Muscle layer of duodenum (tissue), 2 donors: ENCODE results near the gene B3GNT8.

Experiments used
- H3K27ac ChIP-seq: one replicate; pipeline ENCODE4 v1.7.0; 2013; ENCODE audit warnings: mild to moderate bottlenecking, low read length
- H3K27me3 ChIP-seq: one replicate; pipeline ENCODE4 v1.7.0; 2013; ENCODE audit warnings: low read depth, mild to moderate bottlenecking, control low read depth, low read length
- H3K36me3 ChIP-seq, 2 donors: one replicate each; pipeline ENCODE4 v1.7.0; 2013; ENCODE audit warnings: low read length in 2 of 2, control low read depth in 1 of 2, mild to moderate bottlenecking in 1 of 2; ENCODE audit not compliant: insufficient read depth in 2 of 2, control insufficient read depth in 1 of 2
- H3K4me1 ChIP-seq, 2 donors: one replicate each; pipeline ENCODE4 v1.7.0; 2013; ENCODE audit warnings: low read length in 2 of 2, mild to moderate bottlenecking in 2 of 2, control low read depth in 1 of 2, moderate library complexity in 1 of 2; ENCODE audit not compliant: insufficient read depth in 2 of 2, control insufficient read depth in 1 of 2
- H3K4me3 ChIP-seq, 2 donors: one replicate each; pipeline ENCODE4 v1.7.0; 2013; ENCODE audit warnings: low read length in 2 of 2, low read depth in 1 of 2, mild to moderate bottlenecking in 1 of 2
- H3K9me3 ChIP-seq, 2 donors: one replicate each; pipeline ENCODE4 v1.7.0; 2013; ENCODE audit warnings: low read length in 2 of 2, control low read depth in 1 of 2, mild to moderate bottlenecking in 1 of 2; ENCODE audit not compliant: control insufficient read depth in 1 of 2
- donor health status: healthy.

B3GNT8 gene

GRCh38 chr19:41422955-41423354 lies 4.2 kb downstream of the B3GNT8 start:
- Histone ChIP-seq H3K27ac (no peak overlapping the region), H3K9me3 (no peaks in the 10 kb centered on the region), H3K4me3 (no peak overlapping the region), H3K27me3 (no peaks in the 10 kb centered on the region), H3K36me3 (peaks cover 22 to 68% of the 10 kb centered on the region in 2 donors), H3K4me1 (peaks cover 4 to 41% of the 10 kb centered on the region in 2 donors)

GRCh38 chr19:41422456-41422855 lies 4.7 kb downstream of the B3GNT8 start:
- Histone ChIP-seq H3K27ac (no peak overlapping the region), H3K27me3 (no peaks in the 10 kb centered on the region), H3K4me1 (peaks cover 4 to 37% of the 10 kb centered on the region in 2 donors), H3K4me3 (no peak overlapping the region), H3K36me3 (peaks cover 22 to 69% of the 10 kb centered on the region in 2 donors), H3K9me3 (no peaks in the 10 kb centered on the region)

DNA sequence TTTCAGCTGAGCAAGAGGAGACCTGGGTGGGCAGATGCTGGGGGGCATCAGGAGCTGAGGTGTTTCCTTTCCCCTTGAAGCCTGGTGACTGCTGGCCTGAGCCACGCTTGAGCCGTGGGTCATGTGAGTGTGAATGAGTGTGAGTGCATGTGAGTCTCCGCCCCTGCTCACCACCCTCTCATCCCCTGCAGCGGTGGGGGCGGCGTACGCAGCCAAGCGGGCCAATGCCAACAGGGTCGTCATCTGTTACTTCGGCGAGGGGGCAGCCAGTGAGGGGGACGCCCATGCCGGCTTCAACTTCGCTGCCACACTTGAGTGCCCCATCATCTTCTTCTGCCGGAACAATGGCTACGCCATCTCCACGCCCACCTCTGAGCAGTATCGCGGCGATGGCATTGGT lies 5.2 kb downstream of the B3GNT8 start:
- H3K4me1 ChIP-seq = peaks cover 3 to 35% of the 10 kb centered on the region in 2 donors
- H3K36me3 ChIP-seq = peaks cover 22 to 73% of the 10 kb centered on the region in 2 donors
- H3K4me3 ChIP-seq = no peak overlapping the region
- H3K27me3 ChIP-seq = no peaks in the 10 kb centered on the region
- H3K27ac ChIP-seq = no peak overlapping the region
- no peaks in the 10 kb centered on the region for H3K9me3 ChIP-seq

- Histone ChIP-seq H3K4me1 (peaks cover 0 to 29% of the 10 kb centered on the region in 2 donors), H3K9me3 (no peaks in the 10 kb centered on the region), H3K27ac (peak overlapping the region; percentile 12), H3K27me3 (no peaks in the 10 kb centered on the region), H3K4me3 (no peak overlapping the region), H3K36me3 (peaks cover 23 to 80% of the 10 kb centered on the region in 2 donors)
Measured at GRCh38 chr19:41421314-41421713, 5.9 kb downstream of the B3GNT8 start.

- Histone ChIP-seq H3K36me3 (peaks cover 28 to 82% of the 10 kb centered on the region in 2 donors), H3K27ac (peak overlapping the region; percentile 12), H3K27me3 (no peaks in the 10 kb centered on the region), H3K9me3 (no peaks in the 10 kb centered on the region), H3K4me3 (no peak overlapping the region), H3K4me1 (peaks cover 0 to 19% of the 10 kb centered on the region in 2 donors)
Measured at GRCh38 chr19:41420101-41420880, 6.9 kb downstream of the B3GNT8 start.

GRCh38 chr19:41416194-41416674 lies 10.9 kb downstream of the B3GNT8 start:
- H3K36me3 ChIP-seq = peaks cover 39 to 83% of the 10 kb centered on the region in 2 donors
- H3K9me3 ChIP-seq = no peaks in the 10 kb centered on the region
- H3K27ac ChIP-seq = no peak overlapping the region
- H3K27me3 ChIP-seq = no peaks in the 10 kb centered on the region
- H3K4me1 ChIP-seq = peaks cover 0 to 4% of the 10 kb centered on the region in 2 donors
- no peak overlapping the region for H3K4me3 ChIP-seq

- no peaks in the 10 kb centered on the region for H3K4me1 ChIP-seq
- H3K27me3 ChIP-seq = no peaks in the 10 kb centered on the region
- H3K27ac ChIP-seq = no peak overlapping the region
- no peaks in the 10 kb centered on the region for H3K9me3 ChIP-seq
- H3K36me3 ChIP-seq = peaks cover 44 to 80% of the 10 kb centered on the region in 2 donors
- no peak overlapping the region for H3K4me3 ChIP-seq
Measured at GRCh38 chr19:41415154-41415571, 12.0 kb downstream of the B3GNT8 start.

GRCh38 chr19:41414461-41414860 lies 12.7 kb downstream of the B3GNT8 start:
- Histone ChIP-seq H3K4me3 (no peak overlapping the region), H3K9me3 (no peaks in the 10 kb centered on the region), H3K36me3 (peaks cover 41 to 73% of the 10 kb centered on the region in 2 donors), H3K27me3 (no peaks in the 10 kb centered on the region), H3K27ac (no peak overlapping the region), H3K4me1 (peaks cover 0 to 7% of the 10 kb centered on the region in 2 donors)

GRCh38 chr19:41413947-41414346 lies 13.2 kb downstream of the B3GNT8 start:
- Histone ChIP-seq H3K4me1 (peaks cover 0 to 12% of the 10 kb centered on the region in 2 donors), H3K4me3 (no peak overlapping the region), H3K36me3 (peaks cover 37 to 70% of the 10 kb centered on the region in 2 donors)

GRCh38 chr19:41412953-41413352 lies 14.2 kb downstream of the B3GNT8 start:
- H3K4me3 ChIP-seq = no peak overlapping the region
- peaks cover 0 to 14% of the 10 kb centered on the region in 2 donors for H3K4me1 ChIP-seq
- H3K27ac ChIP-seq = no peak overlapping the region
- H3K27me3 ChIP-seq = no peaks in the 10 kb centered on the region
- H3K9me3 ChIP-seq = no peaks in the 10 kb centered on the region
- peaks cover 29 to 60% of the 10 kb centered on the region in 2 donors for H3K36me3 ChIP-seq

More at GRCh38 chr19:41413947-41414346, 13.2 kb downstream of the B3GNT8 start:
- H3K27ac ChIP-seq = no peak overlapping the region
- no peaks in the 10 kb centered on the region for H3K9me3 ChIP-seq
- no peaks in the 10 kb centered on the region for H3K27me3 ChIP-seq

- Histone ChIP-seq H3K4me1 (peaks cover 0 to 14% of the 10 kb centered on the region in 2 donors), H3K27me3 (no peaks in the 10 kb centered on the region), H3K4me3 (no peak overlapping the region), H3K27ac (no peak overlapping the region), H3K36me3 (peaks cover 29 to 55% of the 10 kb centered on the region in 2 donors), H3K9me3 (no peaks in the 10 kb centered on the region)
Measured at GRCh38 chr19:41411968-41412265, 15.3 kb downstream of the B3GNT8 start.
